ENCODE data around the gene SLC12A7. TPM values are rescaled to one million over a fixed set of nuclear protein-coding genes. Genes with fewer than 3 reads are reported as not detected.

The SLC12A7 gene
- total and polyA plus RNA-seq, 7 experiments from 2014 or later = 6.4 to 101 (median 61.9) TPM

DNA sequence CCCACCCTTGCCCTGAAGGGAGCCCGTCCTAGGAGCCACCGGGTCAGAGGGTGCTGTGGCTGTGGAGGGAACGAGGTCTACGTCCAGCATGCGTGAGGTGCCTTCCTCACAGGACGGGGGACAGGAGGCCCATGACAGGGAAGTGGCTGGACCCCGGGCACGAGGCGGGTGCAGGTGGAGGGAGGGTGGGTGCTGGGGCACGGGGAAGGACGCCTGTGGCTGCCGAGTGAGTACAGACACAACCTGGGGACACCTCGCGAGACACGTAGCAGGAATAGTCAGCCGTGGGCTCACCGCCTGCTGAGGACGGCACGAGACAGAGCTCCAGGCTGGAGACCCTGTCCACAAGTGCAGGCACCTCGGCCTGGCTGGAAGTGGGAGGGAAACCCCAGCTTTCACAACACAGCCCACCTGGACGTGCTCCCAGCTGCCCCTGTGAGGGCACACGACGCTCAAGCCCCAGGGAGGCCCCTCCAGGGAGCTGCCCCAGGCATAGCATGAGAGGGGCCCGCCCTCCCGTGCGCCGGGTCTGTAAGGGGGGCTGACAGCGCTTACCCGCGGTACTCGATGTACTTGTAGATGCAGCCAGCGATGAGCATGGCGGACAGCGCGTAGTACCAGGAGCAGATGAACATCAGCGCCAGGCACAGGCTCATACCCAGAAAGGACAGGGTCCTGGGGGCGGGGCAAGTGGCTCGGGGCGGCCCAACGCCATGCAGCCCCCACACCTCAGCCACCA lies 36.9 kb downstream of the SLC12A7 start:
- H3K4me3 ChIP-seq (ENCODE audit: low read length) = no peak overlapping the region
- intact Hi-C loops (cut with micrococcal nuclease) = no loop called here
- Mint-ChIP-seq H3K9me3 (no peaks in the 10 kb centered on the region), H3K4me1 (peaks cover 0 to 2% (median 0%) of the 10 kb centered on the region in 7 donors), H3K27ac (no peak overlapping the region), H3K27me3 (no peaks in the 10 kb centered on the region), H3K4me3 (no peak overlapping the region), H3K36me3 (peaks cover 0 to 13% (median 0%) of the 10 kb centered on the region in 5 donors)
- no peaks in the 10 kb centered on the region for H3K9me3 ChIP-seq (ENCODE audit: control insufficient read depth in 2 of 3, low read length in 3 of 3)
- ATAC-seq (peak; percentile 11), DNase-seq (no peak)
- ChIA-PET POLR2A (no interaction called here), CTCF (no interaction called here)
- H3K27me3 ChIP-seq (ENCODE audit: control insufficient read depth in 2 of 2, insufficient read depth in 2 of 2, low read length in 2 of 2) = no peaks in the 10 kb centered on the region
- peaks cover 0 to 67% (median 9%) of the 10 kb centered on the region in 3 experiments for H3K36me3 ChIP-seq (ENCODE audit: control insufficient read depth in 2 of 3, insufficient read depth in 3 of 3, low read length in 3 of 3)
- H3K27ac ChIP-seq (ENCODE audit: low read depth, low read length) = no peak overlapping the region
- no peaks in the 10 kb centered on the region for H3K4me1 ChIP-seq (ENCODE audit: control insufficient read depth in 2 of 2, insufficient read depth in 2 of 2, low read length in 2 of 2)

GRCh38 chr5:1074226-1074625 lies 37.6 kb downstream of the SLC12A7 start:
- no peak for ATAC-seq
- ChIA-PET CTCF (no interaction called here), POLR2A (no interaction called here)

DNA sequence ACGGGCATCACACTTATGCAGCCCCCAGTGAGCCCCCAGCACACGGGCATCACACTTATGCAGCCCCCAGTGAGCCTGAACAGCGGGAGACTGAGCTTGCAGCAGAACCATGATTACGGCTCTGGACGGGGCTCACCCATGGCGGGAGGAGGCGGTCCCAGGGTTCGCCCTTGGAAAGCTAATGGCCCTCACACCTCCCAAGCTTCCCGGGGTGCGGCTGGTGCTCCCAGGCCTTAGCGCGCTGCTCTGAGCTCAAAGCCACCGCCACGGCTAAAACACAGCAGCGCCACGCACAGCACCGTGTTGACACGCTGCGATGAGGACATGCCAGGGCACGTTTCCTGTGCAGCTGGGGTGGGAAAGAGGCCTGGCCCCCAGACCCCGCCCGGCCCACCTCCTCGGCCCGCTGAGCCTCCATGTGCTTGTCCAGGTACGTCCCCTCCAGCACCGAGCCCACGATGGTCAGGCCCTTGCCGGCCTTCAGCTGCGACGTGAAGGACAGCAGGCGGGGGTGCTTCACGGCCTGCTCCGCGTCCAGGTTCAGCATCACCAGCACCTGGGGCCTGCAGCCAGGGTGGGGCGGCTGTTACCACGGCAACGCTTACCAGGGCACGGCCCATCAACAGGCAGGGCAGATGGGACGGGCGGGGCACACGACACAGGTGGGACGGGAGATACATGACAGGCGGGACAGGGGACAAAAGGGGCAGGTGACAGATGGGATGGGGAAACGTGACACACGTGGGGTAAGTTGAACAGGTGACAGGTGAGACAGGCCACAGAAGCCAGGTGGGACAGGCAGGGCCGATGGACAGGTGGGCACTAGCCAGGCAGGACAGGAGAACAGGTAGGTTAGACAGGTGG lies 38.4 kb downstream of the SLC12A7 start:
- POLR2A ChIA-PET = no interaction called here

More at GRCh38 chr5:1074226-1074625, 37.6 kb downstream of the SLC12A7 start:
- H3K9me3 ChIP-seq (ENCODE audit: control insufficient read depth in 2 of 3, low read length in 3 of 3) = no peaks in the 10 kb centered on the region
- no peaks in the 10 kb centered on the region for H3K27me3 ChIP-seq (ENCODE audit: control insufficient read depth in 2 of 2, insufficient read depth in 2 of 2, low read length in 2 of 2)
- DNase-seq = no peak
- H3K4me1 ChIP-seq (ENCODE audit: control insufficient read depth in 2 of 2, insufficient read depth in 2 of 2, low read length in 2 of 2) = no peaks in the 10 kb centered on the region
- H3K27ac Mint-ChIP-seq = no peak overlapping the region
- intact Hi-C loops (cut with micrococcal nuclease) = no loop called here
- H3K4me3 ChIP-seq (ENCODE audit: low read length) = no peak overlapping the region
- H3K36me3 ChIP-seq (ENCODE audit: control insufficient read depth in 2 of 3, insufficient read depth in 3 of 3, low read length in 3 of 3) = peaks cover 0 to 66% (median 9%) of the 10 kb centered on the region in 3 experiments
- H3K27me3 Mint-ChIP-seq = no peaks in the 10 kb centered on the region
- no peak overlapping the region for H3K4me3 Mint-ChIP-seq
- no peak overlapping the region for H3K27ac ChIP-seq (ENCODE audit: low read depth, low read length)
- H3K36me3 Mint-ChIP-seq = peaks cover 0 to 10% (median 0%) of the 10 kb centered on the region in 5 donors
- no peaks in the 10 kb centered on the region for H3K9me3 Mint-ChIP-seq
- peaks cover 0 to 2% (median 0%) of the 10 kb centered on the region in 7 donors for H3K4me1 Mint-ChIP-seq

DNA sequence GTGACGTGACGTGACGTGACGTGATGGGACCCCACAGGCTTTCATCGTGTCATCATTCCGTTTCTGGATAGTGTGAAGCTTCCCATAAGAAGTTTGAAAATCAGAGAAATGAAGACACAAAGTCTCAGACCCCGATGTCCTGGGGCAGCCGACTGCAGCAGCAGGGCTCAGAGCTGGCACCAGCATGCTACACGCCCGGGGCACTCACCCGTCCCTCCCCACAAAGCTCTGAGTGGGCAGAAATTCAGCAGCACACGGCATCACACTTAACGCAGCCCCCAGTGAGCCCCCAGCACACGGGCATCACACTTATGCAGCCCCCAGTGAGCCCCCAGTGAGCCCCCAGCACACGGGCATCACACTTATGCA lies 42.2 kb downstream of the SLC12A7 start:
- DNase-seq = no peak
- no peak overlapping the region for H3K4me3 Mint-ChIP-seq
- no peaks in the 10 kb centered on the region for H3K9me3 Mint-ChIP-seq
- Histone ChIP-seq H3K36me3 (ENCODE audit: control insufficient read depth in 2 of 3, insufficient read depth in 3 of 3, low read length in 3 of 3) (peaks cover 0 to 65% (median 2%) of the 10 kb centered on the region in 3 experiments), H3K4me3 (ENCODE audit: low read length) (no peak overlapping the region), H3K4me1 (ENCODE audit: control insufficient read depth in 2 of 2, insufficient read depth in 2 of 2, low read length in 2 of 2) (no peaks in the 10 kb centered on the region), H3K27me3 (ENCODE audit: control insufficient read depth in 2 of 2, insufficient read depth in 2 of 2, low read length in 2 of 2) (no peaks in the 10 kb centered on the region), H3K9me3 (ENCODE audit: control insufficient read depth in 2 of 3, low read length in 3 of 3) (no peaks in the 10 kb centered on the region), H3K27ac (ENCODE audit: low read depth, low read length) (no peak overlapping the region)
- ChIA-PET POLR2A (no interaction called here), CTCF (no interaction called here)
- intact Hi-C loops (cut with micrococcal nuclease) = no loop called here
- H3K4me1 Mint-ChIP-seq = peaks cover 0 to 2% (median 0%) of the 10 kb centered on the region in 7 donors
- H3K36me3 Mint-ChIP-seq = peaks cover 4 to 12% (median 6%) of the 10 kb centered on the region in 5 donors
- H3K27me3 Mint-ChIP-seq = no peaks in the 10 kb centered on the region
- ATAC-seq = no peak
- H3K27ac Mint-ChIP-seq = no peak overlapping the region

More for the DNA sequence above, 38.4 kb downstream of the SLC12A7 start:
- intact Hi-C loops (cut with micrococcal nuclease) = no loop called here
- ATAC-seq = no peak
- CTCF ChIA-PET = no interaction called here
- H3K27me3 ChIP-seq (ENCODE audit: control insufficient read depth in 2 of 2, insufficient read depth in 2 of 2, low read length in 2 of 2) = no peaks in the 10 kb centered on the region
- no peak for DNase-seq
- Mint-ChIP-seq H3K36me3 (peaks cover 0 to 7% (median 0%) of the 10 kb centered on the region in 5 donors), H3K27ac (peak overlapping the region in 2 of 9 donors; percentile 68 to 71), H3K9me3 (no peaks in the 10 kb centered on the region), H3K4me1 (peaks cover 0 to 2% (median 0%) of the 10 kb centered on the region in 7 donors), H3K4me3 (no peak overlapping the region), H3K27me3 (no peaks in the 10 kb centered on the region)
- no peak overlapping the region for H3K27ac ChIP-seq (ENCODE audit: low read depth, low read length)
- H3K4me3 ChIP-seq (ENCODE audit: low read length) = no peak overlapping the region
- peaks cover 0 to 67% (median 8%) of the 10 kb centered on the region in 3 experiments for H3K36me3 ChIP-seq (ENCODE audit: control insufficient read depth in 2 of 3, insufficient read depth in 3 of 3, low read length in 3 of 3)
- H3K4me1 ChIP-seq (ENCODE audit: control insufficient read depth in 2 of 2, insufficient read depth in 2 of 2, low read length in 2 of 2) = no peaks in the 10 kb centered on the region
- no peaks in the 10 kb centered on the region for H3K9me3 ChIP-seq (ENCODE audit: control insufficient read depth in 2 of 3, low read length in 3 of 3)

DNA sequence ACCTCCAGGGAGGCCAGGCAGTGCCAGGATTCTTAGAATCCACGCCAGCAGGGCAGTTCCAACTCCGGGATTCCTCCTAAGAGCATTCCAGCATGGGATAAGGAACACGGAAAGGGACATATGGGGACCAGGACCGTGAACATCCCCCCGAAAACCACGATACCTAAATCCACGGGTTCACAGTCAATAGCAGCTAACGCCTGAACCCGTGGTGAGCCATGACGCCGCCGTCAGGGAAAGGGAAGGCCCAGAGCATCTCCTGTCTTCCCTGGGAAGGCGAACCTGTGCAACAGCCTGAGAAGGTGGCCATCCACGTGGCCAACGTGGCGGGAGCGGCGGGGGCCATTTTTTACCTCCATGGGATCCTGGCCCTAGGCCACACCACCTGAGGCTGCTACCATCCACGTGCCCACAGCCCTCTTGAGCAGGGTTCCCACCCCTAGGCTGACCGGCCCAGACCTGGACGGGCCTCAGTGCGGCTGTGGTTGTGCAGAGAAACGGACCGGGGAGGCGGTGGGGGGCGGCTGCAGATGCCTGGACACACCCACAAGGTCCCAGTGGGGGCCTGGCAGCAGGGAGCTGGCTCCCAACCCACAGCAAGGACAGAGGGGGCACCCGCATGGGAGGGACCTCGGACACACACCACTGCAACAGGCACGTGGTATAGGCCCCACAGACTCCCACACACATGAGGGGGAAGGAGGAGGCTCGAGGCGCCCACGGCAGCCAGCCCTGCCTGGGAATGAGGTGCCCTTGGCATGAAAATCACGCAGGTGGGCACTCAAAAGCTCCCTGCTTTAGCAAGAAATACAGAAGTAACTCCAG lies 42.8 kb downstream of the SLC12A7 start:
- H3K4me3 ChIP-seq (ENCODE audit: low read length) = no peak overlapping the region
- peaks cover 0 to 65% (median 2%) of the 10 kb centered on the region in 3 experiments for H3K36me3 ChIP-seq (ENCODE audit: control insufficient read depth in 2 of 3, insufficient read depth in 3 of 3, low read length in 3 of 3)
- peaks cover 4 to 12% (median 6%) of the 10 kb centered on the region in 5 donors for H3K36me3 Mint-ChIP-seq
- H3K27ac ChIP-seq (ENCODE audit: low read depth, low read length) = no peak overlapping the region
- no peaks in the 10 kb centered on the region for H3K9me3 Mint-ChIP-seq
- DNase-seq (no peak), ATAC-seq (no peak)
- H3K27me3 ChIP-seq (ENCODE audit: control insufficient read depth in 2 of 2, insufficient read depth in 2 of 2, low read length in 2 of 2) = no peaks in the 10 kb centered on the region
- H3K4me1 ChIP-seq (ENCODE audit: control insufficient read depth in 2 of 2, insufficient read depth in 2 of 2, low read length in 2 of 2) = no peaks in the 10 kb centered on the region
- H3K4me1 Mint-ChIP-seq = peaks cover 0 to 2% (median 0%) of the 10 kb centered on the region in 7 donors
- ChIA-PET CTCF (no interaction called here), POLR2A (no interaction called here)
- intact Hi-C loops (cut with micrococcal nuclease) = no loop called here
- H3K27ac Mint-ChIP-seq = no peak overlapping the region
- H3K9me3 ChIP-seq (ENCODE audit: control insufficient read depth in 2 of 3, low read length in 3 of 3) = no peaks in the 10 kb centered on the region
- no peak overlapping the region for H3K4me3 Mint-ChIP-seq
- H3K27me3 Mint-ChIP-seq = no peaks in the 10 kb centered on the region

GRCh38 chr5:1068204-1068894 lies 43.5 kb downstream of the SLC12A7 start:
- Histone ChIP-seq H3K27ac (ENCODE audit: low read depth, low read length) (no peak overlapping the region), H3K9me3 (ENCODE audit: control insufficient read depth in 2 of 3, low read length in 3 of 3) (no peaks in the 10 kb centered on the region), H3K27me3 (ENCODE audit: control insufficient read depth in 2 of 2, insufficient read depth in 2 of 2, low read length in 2 of 2) (no peaks in the 10 kb centered on the region), H3K36me3 (ENCODE audit: control insufficient read depth in 2 of 3, insufficient read depth in 3 of 3, low read length in 3 of 3) (peaks cover 0 to 63% (median 2%) of the 10 kb centered on the region in 3 experiments), H3K4me3 (ENCODE audit: low read length) (no peak overlapping the region), H3K4me1 (ENCODE audit: control insufficient read depth in 2 of 2, insufficient read depth in 2 of 2, low read length in 2 of 2) (no peaks in the 10 kb centered on the region)
- Mint-ChIP-seq H3K9me3 (no peaks in the 10 kb centered on the region), H3K4me3 (no peak overlapping the region), H3K27me3 (no peaks in the 10 kb centered on the region), H3K27ac (no peak overlapping the region), H3K4me1 (peaks cover 0 to 2% (median 0%) of the 10 kb centered on the region in 7 donors), H3K36me3 (peaks cover 3 to 8% (median 5%) of the 10 kb centered on the region in 5 donors)
- intact Hi-C loops (cut with micrococcal nuclease) = no loop called here
- POLR2A ChIA-PET = no interaction called here
- ATAC-seq = no peak
- DNase-seq = no peak
- CTCF ChIA-PET = no interaction called here
